Measurements from ENCODE around the gene NLRP6.
"Not testable (repeated sequence)": the region's sequence is repeated elsewhere in the genome, so short reads cannot be mapped to it uniquely, and the experiment has no call there.

Gene NLRP6

GRCh38 chr11:326842-327580 lies 48.8 kb downstream of the NLRP6 start:
- Mint-ChIP-seq H3K36me3 (no peaks in the 10 kb centered on the region), H3K9me3 (ENCODE audit: low read depth) (no peaks in the 10 kb centered on the region), H3K27me3 (no peaks in the 10 kb centered on the region), H3K4me3 (peak overlapping the region; percentile 75), H3K4me1 (ENCODE audit: low read depth) (peaks cover 74% of the 10 kb centered on the region), H3K27ac (peak overlapping the region; percentile 97)

GRCh38 chr11:327581-327923 lies 49.3 kb downstream of the NLRP6 start:
- no peaks in the 10 kb centered on the region for H3K27me3 Mint-ChIP-seq
- H3K9me3 Mint-ChIP-seq (ENCODE audit: low read depth), result no peaks in the 10 kb centered on the region
- H3K36me3 Mint-ChIP-seq, result no peaks in the 10 kb centered on the region
- H3K4me1 Mint-ChIP-seq (ENCODE audit: low read depth), result peaks cover 76% of the 10 kb centered on the region
- H3K27ac Mint-ChIP-seq, result peak overlapping the region; percentile 97
- H3K4me3 Mint-ChIP-seq, result peak overlapping the region; percentile 75

GRCh38 chr11:328012-328411 lies 49.8 kb downstream of the NLRP6 start:
- H3K4me3 Mint-ChIP-seq, result no peak overlapping the region
- no peaks in the 10 kb centered on the region for H3K36me3 Mint-ChIP-seq
- peaks cover 80% of the 10 kb centered on the region for H3K4me1 Mint-ChIP-seq (ENCODE audit: low read depth)
- peak overlapping the region; percentile 50 for H3K27ac Mint-ChIP-seq
- no peaks in the 10 kb centered on the region for H3K27me3 Mint-ChIP-seq
- H3K9me3 Mint-ChIP-seq (ENCODE audit: low read depth), result no peaks in the 10 kb centered on the region

- H3K27me3 Mint-ChIP-seq; H3K4me3 Mint-ChIP-seq; H3K9me3 Mint-ChIP-seq (ENCODE audit: low read depth); H3K36me3 Mint-ChIP-seq: not testable (repeated sequence)
- H3K27ac Mint-ChIP-seq, result peak overlapping the region; percentile 34
- peaks cover 79% of the 10 kb centered on the region for H3K4me1 Mint-ChIP-seq (ENCODE audit: low read depth)
These were observed 50.4 kb downstream of the NLRP6 start for GRCh38 chr11:328516-329100.

GRCh38 chr11:329886-330253 lies 51.7 kb downstream of the NLRP6 start:
- Mint-ChIP-seq H3K9me3 (ENCODE audit: low read depth) (no peaks in the 10 kb centered on the region), H3K27me3 (no peaks in the 10 kb centered on the region), H3K27ac (peak overlapping the region; percentile 86), H3K4me3 (peak overlapping the region; percentile 20), H3K36me3 (no peaks in the 10 kb centered on the region), H3K4me1 (ENCODE audit: low read depth) (peaks cover 69% of the 10 kb centered on the region)

GRCh38 chr11:330307-330693 lies 52.1 kb downstream of the NLRP6 start:
- no peaks in the 10 kb centered on the region for H3K9me3 Mint-ChIP-seq (ENCODE audit: low read depth)
- no peaks in the 10 kb centered on the region for H3K36me3 Mint-ChIP-seq
- no peak overlapping the region for H3K27ac Mint-ChIP-seq
- H3K4me1 Mint-ChIP-seq (ENCODE audit: low read depth), result peaks cover 67% of the 10 kb centered on the region
- no peak overlapping the region for H3K4me3 Mint-ChIP-seq
- no peaks in the 10 kb centered on the region for H3K27me3 Mint-ChIP-seq

GRCh38 chr11:330694-331357 lies 52.6 kb downstream of the NLRP6 start:
- no peaks in the 10 kb centered on the region for H3K36me3 Mint-ChIP-seq
- H3K27ac Mint-ChIP-seq, result peak overlapping the region; percentile 74
- no peaks in the 10 kb centered on the region for H3K9me3 Mint-ChIP-seq (ENCODE audit: low read depth)
- no peaks in the 10 kb centered on the region for H3K27me3 Mint-ChIP-seq
- H3K4me1 Mint-ChIP-seq (ENCODE audit: low read depth), result peaks cover 67% of the 10 kb centered on the region
- H3K4me3 Mint-ChIP-seq, result peak overlapping the region; percentile 49

- H3K27me3 Mint-ChIP-seq, result no peaks in the 10 kb centered on the region
- peak overlapping the region; percentile 34 for H3K27ac Mint-ChIP-seq
- H3K36me3 Mint-ChIP-seq, result no peaks in the 10 kb centered on the region
- peak overlapping the region; percentile 49 for H3K4me3 Mint-ChIP-seq
- peaks cover 67% of the 10 kb centered on the region for H3K4me1 Mint-ChIP-seq (ENCODE audit: low read depth)
- no peaks in the 10 kb centered on the region for H3K9me3 Mint-ChIP-seq (ENCODE audit: low read depth)
These were observed 53.3 kb downstream of the NLRP6 start for GRCh38 chr11:331358-332060.

GRCh38 chr11:332651-333480 lies 54.7 kb downstream of the NLRP6 start:
- H3K4me1 Mint-ChIP-seq (ENCODE audit: low read depth), result peaks cover 63% of the 10 kb centered on the region
- H3K36me3 Mint-ChIP-seq, result no peaks in the 10 kb centered on the region
- peak overlapping the region; percentile 22 for H3K27ac Mint-ChIP-seq
- H3K4me3 Mint-ChIP-seq, result no peak overlapping the region
- no peaks in the 10 kb centered on the region for H3K9me3 Mint-ChIP-seq (ENCODE audit: low read depth)
- H3K27me3 Mint-ChIP-seq, result no peaks in the 10 kb centered on the region

- H3K4me3 Mint-ChIP-seq; H3K27me3 Mint-ChIP-seq; H3K9me3 Mint-ChIP-seq (ENCODE audit: low read depth); H3K27ac Mint-ChIP-seq; H3K36me3 Mint-ChIP-seq: not testable (repeated sequence)
- H3K4me1 Mint-ChIP-seq (ENCODE audit: low read depth), result peaks cover 61% of the 10 kb centered on the region
These were observed 55.5 kb downstream of the NLRP6 start for GRCh38 chr11:333616-334263.

GRCh38 chr11:334264-334994 lies 56.2 kb downstream of the NLRP6 start:
- no peak overlapping the region for H3K4me3 Mint-ChIP-seq
- no peak overlapping the region for H3K27ac Mint-ChIP-seq
- H3K36me3 Mint-ChIP-seq, result no peaks in the 10 kb centered on the region
- H3K27me3 Mint-ChIP-seq, result no peaks in the 10 kb centered on the region
- H3K9me3 Mint-ChIP-seq (ENCODE audit: low read depth), result no peaks in the 10 kb centered on the region
- peaks cover 55% of the 10 kb centered on the region for H3K4me1 Mint-ChIP-seq (ENCODE audit: low read depth)

All from activated naive CD8-positive, alpha-beta T cell (primary cell).